AG04449 (cell line): ENCODE data around the gene RNF141.

ENCODE experiments used
- CTCF ChIA-PET: fragments of 350-600 bp; formaldehyde crosslinking; extraction: SDS; loops from one replicate; lab custom pipeline; 2021; ENCODE audit warnings: antibody characterized with exemption; lab: Yijun Ruan, JAX
- POLR2A ChIA-PET: fragments of 400-600, 350-600 bp; formaldehyde crosslinking; extraction: SDS; loops from one replicate; lab custom pipeline; 2020; ENCODE audit warnings: antibody characterized with exemption, inconsistent platforms; lab: Yijun Ruan, JAX
- DNase-seq: peaks from one replicate; pipeline ENCODE4 v3.0.0-alpha.2; 2010; ENCODE audit warnings: low read depth, low spot score
- H3K4me3 ChIP-seq: 2 replicates; pipeline ENCODE4 v1.5.1; 2011; ENCODE audit warnings: low read depth, mild to moderate bottlenecking, control low read depth, low read length
- CTCF ChIP-seq: IDR thresholded peaks from one replicate; pipeline ENCODE4 v1.5.1; 2011; ENCODE audit warnings: mild to moderate bottlenecking, moderate library complexity, low read length, control low read depth, inconsistent platforms; ENCODE audit not compliant: insufficient read depth; ENCODE audit errors: missing control alignments

Gene RNF141

GRCh38 chr11:10540915-10541560 lies at the start of gene RNF141:
TSS of gene RNF141 (minus strand) at chr11:10541187. CDS start at chr11:10534158, 7,029 bp downstream.
- CTCF ChIA-PET = interaction anchor here (0.6 to 5.3 kb wide), 58 partner anchors 8 to 217 kb away, joined by 3 to 57 read pairs (median 5); partner anchors contain the start of gene IRAG1
- peak; percentile 97 for TF ChIP-seq CTCF
- DNase-seq = no peak
- POLR2A ChIA-PET = interaction anchor here (0.9 to 1.4 kb wide), 4 partner anchors 8 to 236 kb away, joined by 3 to 5 read pairs (median 3); partner anchors contain the start of gene ADM
- H3K4me3 ChIP-seq = peak within 1 kb of the TSS; percentile 79

- TF ChIP-seq CTCF = no peak
- POLR2A ChIA-PET = no interaction called here
- no peak for DNase-seq
- CTCF ChIA-PET = interaction anchor here (1.2 to 2.8 kb wide), 3 partner anchors 11 to 185 kb away, joined by 4 to 8 read pairs (median 4); partner anchors contain the start of gene RNF141
- H3K4me3 ChIP-seq = no peak overlapping the region
These were observed 49.4 kb upstream of the RNF141 start for GRCh38 chr11:10590218-10590915.

GRCh38 chr11:10588904-10589303 lies 47.9 kb upstream of the RNF141 start:
- TF ChIP-seq CTCF = no peak
- H3K4me3 ChIP-seq = no peak overlapping the region
- CTCF ChIA-PET = interaction anchor here (0.7 to 1.6 kb wide), 6 partner anchors 15 to 183 kb away, joined by 3 to 4 read pairs (median 3); partner anchors contain the start of gene RNF141
- POLR2A ChIA-PET = no interaction called here
- no peak for DNase-seq

- CTCF ChIA-PET = interaction anchor here (1.0 to 1.6 kb wide), 4 partner anchors 16 to 182 kb away, joined by 3 to 4 read pairs (median 4); no protein-coding TSS in a partner anchor
- DNase-seq = no peak
- POLR2A ChIA-PET = no interaction called here
- no peak for TF ChIP-seq CTCF
- H3K4me3 ChIP-seq = no peak overlapping the region
These were observed 47.0 kb upstream of the RNF141 start for GRCh38 chr11:10587995-10588394.

GRCh38 chr11:10587388-10587787 lies 46.4 kb upstream of the RNF141 start:
- ChIA-PET CTCF (interaction anchor here (1.5 to 1.6 kb wide), 2 partner anchors 16 to 181 kb away, joined by 3 read pairs; no protein-coding TSS in a partner anchor), POLR2A (no interaction called here)
- TF ChIP-seq CTCF = no peak
- no peak for DNase-seq
- H3K4me3 ChIP-seq = no peak overlapping the region

GRCh38 chr11:10584071-10584501 lies 43.1 kb upstream of the RNF141 start:
- DNase-seq = no peak
- POLR2A ChIA-PET = no interaction called here
- TF ChIP-seq CTCF = no peak
- CTCF ChIA-PET = interaction anchor here (1.1 to 1.4 kb wide), 4 partner anchors 19 to 180 kb away, joined by 3 to 7 read pairs (median 4); no protein-coding TSS in a partner anchor
- no peak overlapping the region for H3K4me3 ChIP-seq
